ENCODE results near the gene FIBP. TPM values are rescaled to one million over a fixed set of nuclear protein-coding genes. Genes with fewer than 3 reads are reported as not detected.

FIBP gene
- total RNA-seq, 1 donor from 2014 or later = 35.5 TPM

DNA sequence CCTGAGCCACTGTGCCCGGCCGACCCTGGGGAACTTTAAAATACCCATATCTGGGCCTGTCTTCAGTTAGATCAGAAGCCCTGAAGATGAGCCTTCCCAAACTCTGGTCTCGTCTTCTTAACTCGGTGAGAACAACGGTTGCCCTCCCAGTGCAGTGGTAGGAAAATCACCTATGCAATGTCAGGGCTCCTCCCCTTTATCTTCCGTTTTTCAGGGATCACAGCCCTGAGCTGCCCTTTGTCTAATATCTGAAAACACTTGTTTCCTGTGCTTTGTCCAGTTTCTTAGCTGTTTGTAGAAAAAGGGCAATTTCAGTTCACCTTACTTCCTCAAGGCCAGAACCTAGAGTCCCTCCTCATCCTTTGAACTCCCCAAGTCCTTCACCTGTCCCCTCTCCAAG is 40.4 kb upstream of the FIBP start:
- Histone ChIP-seq H3K4me1 (no peaks in the 10 kb centered on the region), H3K9me3 (no peaks in the 10 kb centered on the region), H3K27ac (no peak overlapping the region), H3K36me3 (no peaks in the 10 kb centered on the region), H3K27me3 (no peaks in the 10 kb centered on the region), H3K4me3 (no peak overlapping the region)
- TF ChIP-seq, protein P1, sequence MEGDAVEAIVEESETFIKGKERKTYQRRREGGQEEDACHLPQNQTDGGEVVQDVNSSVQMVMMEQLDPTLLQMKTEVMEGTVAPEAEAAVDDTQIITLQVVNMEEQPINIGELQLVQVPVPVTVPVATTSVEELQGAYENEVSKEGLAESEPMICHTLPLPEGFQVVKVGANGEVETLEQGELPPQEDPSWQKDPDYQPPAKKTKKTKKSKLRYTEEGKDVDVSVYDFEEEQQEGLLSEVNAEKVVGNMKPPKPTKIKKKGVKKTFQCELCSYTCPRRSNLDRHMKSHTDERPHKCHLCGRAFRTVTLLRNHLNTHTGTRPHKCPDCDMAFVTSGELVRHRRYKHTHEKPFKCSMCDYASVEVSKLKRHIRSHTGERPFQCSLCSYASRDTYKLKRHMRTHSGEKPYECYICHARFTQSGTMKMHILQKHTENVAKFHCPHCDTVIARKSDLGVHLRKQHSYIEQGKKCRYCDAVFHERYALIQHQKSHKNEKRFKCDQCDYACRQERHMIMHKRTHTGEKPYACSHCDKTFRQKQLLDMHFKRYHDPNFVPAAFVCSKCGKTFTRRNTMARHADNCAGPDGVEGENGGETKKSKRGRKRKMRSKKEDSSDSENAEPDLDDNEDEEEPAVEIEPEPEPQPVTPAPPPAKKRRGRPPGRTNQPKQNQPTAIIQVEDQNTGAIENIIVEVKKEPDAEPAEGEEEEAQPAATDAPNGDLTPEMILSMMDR (IDR thresholded peaks at IDR 0.05) = no peak
- intact Hi-C loops (cut with DNase I) = loop anchor here (10.0 kb wide), 1 partner anchor 46 kb away; no protein-coding TSS in a partner anchor
- DNase-seq (no peak), ATAC-seq (no peak)

DNA sequence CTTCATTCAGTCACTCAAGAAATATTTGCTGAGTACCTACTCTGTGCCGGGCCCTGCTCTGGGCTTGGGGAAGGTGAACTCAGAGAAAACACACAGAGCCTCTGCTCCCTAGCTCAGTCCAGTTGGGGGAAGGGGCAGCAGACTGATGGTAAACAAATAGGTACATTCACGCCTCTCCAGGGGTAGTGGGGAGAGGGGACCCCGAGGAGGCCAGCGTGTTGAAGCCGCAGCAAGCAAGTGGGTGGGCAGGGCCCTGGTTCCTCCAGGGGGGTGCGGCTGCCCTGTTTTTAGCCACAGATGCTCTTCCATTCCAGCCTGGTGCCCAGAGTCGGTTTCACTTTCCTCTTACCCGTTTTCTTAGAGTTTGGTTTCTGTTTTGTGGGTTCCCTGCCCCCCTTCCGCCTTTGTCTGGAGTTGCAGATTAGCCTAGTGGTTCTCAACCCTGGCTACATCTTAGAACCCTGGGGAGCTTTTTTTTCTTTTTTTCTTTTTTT is 39.7 kb upstream of the FIBP start:
- Histone ChIP-seq H3K27ac (peak overlapping the region; percentile 63), H3K4me1 (no peaks in the 10 kb centered on the region), H3K9me3 (no peaks in the 10 kb centered on the region), H3K36me3 (peaks cover 6% of the 10 kb centered on the region), H3K4me3 (peak overlapping the region; percentile 29), H3K27me3 (no peaks in the 10 kb centered on the region)
- DNase-seq (no peak), ATAC-seq (peak; percentile 84)
- intact Hi-C loops (cut with DNase I) = loop anchor here (10.0 kb wide), 1 partner anchor 47 kb away; no protein-coding TSS in a partner anchor
- TF ChIP-seq, protein P1 (IDR thresholded peaks at IDR 0.05) = no peak

DNA sequence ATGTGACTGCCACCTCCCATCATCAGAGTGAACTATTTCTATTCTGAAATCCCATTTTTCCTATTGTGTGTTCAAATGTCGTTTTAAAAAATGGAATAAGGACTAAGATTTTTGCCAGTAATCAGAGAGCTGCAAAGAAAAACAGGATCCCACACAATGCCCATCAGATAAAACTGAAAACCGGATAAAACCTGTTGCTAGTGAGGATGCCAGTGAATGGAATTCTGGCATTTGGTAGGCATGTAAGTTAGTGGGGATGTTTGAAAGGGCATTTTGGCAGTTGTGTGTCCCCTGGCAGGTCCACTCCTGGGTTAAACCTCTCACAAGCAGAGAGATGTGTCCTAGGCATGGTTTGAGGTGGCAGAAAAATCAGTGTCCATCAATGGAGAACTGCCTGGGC is 37.1 kb upstream of the FIBP start:
- H3K27ac ChIP-seq = no peak overlapping the region
- TF ChIP-seq, protein P1 (IDR thresholded peaks at IDR 0.05) = no peak
- intact Hi-C loops (cut with DNase I) = loop anchor here (10.0 kb wide), 1 partner anchor 49 kb away; no protein-coding TSS in a partner anchor
- no peaks in the 10 kb centered on the region for H3K27me3 ChIP-seq
- ATAC-seq (no peak), DNase-seq (no peak)
- H3K4me1 ChIP-seq = peaks cover 8% of the 10 kb centered on the region
- no peaks in the 10 kb centered on the region for H3K9me3 ChIP-seq
- no peak overlapping the region for H3K4me3 ChIP-seq
- peaks cover 16% of the 10 kb centered on the region for H3K36me3 ChIP-seq

DNA sequence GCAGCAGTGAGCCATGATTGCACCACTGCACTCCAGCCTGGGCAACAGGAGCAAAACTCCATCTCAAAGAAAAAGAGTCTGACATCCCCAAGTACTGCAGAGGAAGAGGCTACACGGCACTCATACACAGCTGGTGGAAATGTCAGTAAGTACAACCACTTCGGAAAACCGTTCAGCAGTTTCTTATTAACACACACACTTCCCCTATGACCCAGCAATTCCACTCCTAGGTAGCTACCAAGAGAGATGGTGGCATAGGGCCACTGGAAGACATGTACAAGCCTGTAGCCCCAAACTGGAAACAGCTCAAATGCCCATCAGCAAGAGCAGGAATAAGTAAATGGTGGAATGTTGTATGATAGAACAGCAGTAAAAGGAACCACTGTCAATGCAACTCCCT is 34.3 kb upstream of the FIBP start:
- TF ChIP-seq, protein P1 (IDR thresholded peaks at IDR 0.05) = no peak
- intact Hi-C loops (cut with DNase I) = loop anchor here (10.0 kb wide), 1 partner anchor 52 kb away; no protein-coding TSS in a partner anchor
- Histone ChIP-seq H3K4me1 (peaks cover 19% of the 10 kb centered on the region), H3K27ac (no peak overlapping the region), H3K36me3 (peaks cover 16% of the 10 kb centered on the region), H3K9me3 (no peaks in the 10 kb centered on the region), H3K27me3 (no peaks in the 10 kb centered on the region), H3K4me3 (no peak overlapping the region)
- DNase-seq (no peak), ATAC-seq (no peak)

DNA sequence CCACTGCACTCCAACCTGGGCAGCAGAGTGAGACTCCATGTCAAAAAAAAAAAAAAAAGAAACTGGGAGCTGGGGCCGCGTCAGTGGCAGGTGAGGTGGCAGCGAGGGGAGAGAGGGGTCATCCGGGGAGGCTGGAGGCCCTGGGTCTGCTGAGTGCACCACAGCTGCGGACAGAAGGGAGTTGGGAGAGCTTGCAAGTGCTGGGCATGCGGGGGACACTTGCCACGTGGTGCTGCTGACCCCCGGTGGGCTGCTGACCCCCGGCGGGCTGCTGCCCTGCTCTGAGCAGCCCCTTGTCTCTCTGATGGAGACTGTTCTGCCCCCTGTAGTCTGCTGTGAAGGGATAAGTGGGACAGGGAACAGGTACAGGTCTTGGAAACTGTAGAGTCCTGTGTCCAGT is 33.6 kb upstream of the FIBP start:
- peaks cover 26% of the 10 kb centered on the region for H3K4me1 ChIP-seq
- DNase-seq = no peak
- H3K9me3 ChIP-seq = no peaks in the 10 kb centered on the region
- intact Hi-C loops (cut with DNase I) = loop anchor here (10.0 kb wide), 1 partner anchor 53 kb away; no protein-coding TSS in a partner anchor
- peaks cover 16% of the 10 kb centered on the region for H3K36me3 ChIP-seq
- TF ChIP-seq, protein P1 (IDR thresholded peaks at IDR 0.05) = no peak
- no peak overlapping the region for H3K27ac ChIP-seq
- no peak for ATAC-seq
- H3K27me3 ChIP-seq = no peaks in the 10 kb centered on the region
- no peak overlapping the region for H3K4me3 ChIP-seq

All from upper lobe of right lung (tissue), 1 donor.